Heart left ventricle (tissue), 16 donors: Measurements from ENCODE around the gene EIPR1. TPM values are rescaled to one million over a fixed set of nuclear protein-coding genes. Genes with fewer than 3 reads are reported as not detected.

ENCODE experiments used
- ATAC-seq, 4 donors: fragments of 200-7000 bp; cut with Tn5 transposase; one replicate each; pipeline ENCODE4 v1.9.1; 2020 to 2022; ENCODE audit warnings: moderate library complexity in 4 of 4, mild to moderate bottlenecking in 3 of 4, moderate number of reproducible peaks in 1 of 4
- DNase-seq, 5 donors: peaks; one replicate each; pipeline ENCODE4 v3.0.0-alpha.2; 2020
- H3K27ac ChIP-seq, 12 donors: fragments of 200-600 bp; sonication (generic) in 4 of 12; one replicate each; pipeline versions ENCODE4 v1.5.0 to v1.8.0; 2016 to 2022; ENCODE audit warnings: mild to moderate bottlenecking in 2 of 12
- H3K27me3 ChIP-seq, 9 donors: fragments of 200-600 bp; sonication (generic) in 2 of 9; one replicate each; pipeline versions ENCODE4 v1.5.1 to v1.8.0; 2016 to 2022; ENCODE audit warnings: mild to moderate bottlenecking in 3 of 9
- H3K36me3 ChIP-seq, 9 donors: fragments of 200-600 bp; sonication (generic) in 2 of 9; one replicate each; pipeline versions ENCODE4 v1.5.0 to v1.8.0; 2018 to 2022; ENCODE audit warnings: mild to moderate bottlenecking in 2 of 9
- H3K4me1 ChIP-seq, 12 donors: fragments of 200-600 bp; sonication (generic) in 4 of 12; one replicate each; pipeline versions ENCODE4 v1.5.0 to v1.8.0; 2016 to 2022; ENCODE audit warnings: mild to moderate bottlenecking in 3 of 12
- H3K4me3 ChIP-seq, 12 donors: fragments of 200-600 bp; sonication (generic) in 4 of 12; one replicate each; pipeline versions ENCODE4 v1.5.0 to v1.8.0; 2017 to 2022; ENCODE audit warnings: mild to moderate bottlenecking in 9 of 12, moderate library complexity in 4 of 12
- H3K9me3 ChIP-seq, 12 donors: fragments of 200-600 bp; sonication (generic) in 4 of 12; one replicate each; pipeline versions ENCODE4 v1.5.0 to v1.8.0; 2016 to 2022; ENCODE audit warnings: mild to moderate bottlenecking in 1 of 12
- CTCF ChIP-seq, 12 donors: fragments of 200-600 bp; sonication (generic) in 4 of 12; IDR thresholded peaks; one replicate each; pipeline versions ENCODE4 v1.5.0 to v1.8.0; 2018 to 2022; ENCODE audit warnings: antibody characterized with exemption in 12 of 12, mild to moderate bottlenecking in 5 of 12
- POLR2A ChIP-seq, 2 donors: fragments of 450-650 bp; IDR thresholded peaks; one replicate each; pipeline ENCODE4 v1.6.1; 2017; ENCODE audit warnings: antibody characterized with exemption in 2 of 2, mild to moderate bottlenecking in 2 of 2, moderate library complexity in 2 of 2
- WGBS, 4 donors: extraction: QIAGEN DNeasy Blood & Tissue Kit in 2 of 4; methylation state at CpG; one replicate each; pipeline versions ENCODE4 v1.1.5 to v1.1.7; 2013 to 2018; 5-methylcytosine and 5-hydroxymethylcytosine counted together
- intact Hi-C, 10 donors: fragments of 100-400 bp; cut with DNase I; formaldehyde crosslinking; loops; one replicate each; pipeline versions ENCODE4 v1.11.1 to v1.14.2; 2022
- polyA plus RNA-seq, 2 donors: library from polyadenylated mRNA; stranded (reverse); fragments of 200-250 nt; gene quantifications; one replicate each; pipeline ENCODE4 v1.2.3, GENCODE V29; 2013
- total RNA-seq, 9 donors: library from RNA; depleted of rRNA in 2 of 9; stranded (reverse); fragments of >200 nt in 2 of 9; fragmentation: NEBNext Ultra II Directional in 3 of 9; extraction: Animal tissue kit (Norgen Biotek cat#: 25700) in 3 of 9; gene quantifications; one replicate each; pipeline versions ENCODE4 v1.1.0 to v1.2.4, GENCODE V29; 2016 to 2023
- donor health status: ischemic (EF 13 %, LVEDD 7.1; RV severe dilation, severe dysfunction).
- donor health status: healthy with polysubstance abuse.
- donor health status: DM: no; HTN: yes; CAD: no.
- donor health status: DM: no; HTN: no; CAD: no.
- donor health status: ischemic (EF 25% LVEDD 6.9; RV normal size, moderate dysfunction).
- donor health status: ischemic (EF 25% LVEDD 5.7; RV mildly dilated, moderate dysfunction).
- donor health status: healthy.
- donor health status: DM: yes; HTN: yes; CAD: no.
- donor health status: ischemic (EF 35%, LVEDD 5.7; RV mildly dilated, moderate dysfunction).
- donor health status: nonischemic (EF 11% LVEDD 7.7; RV severe dilation, severe dysfunction).
- donor health status: DM: yes; HTN: yes; CAD: no.
- donor health status: PGD.
- donor health status: ischemic (EF 29% LVEDD 5.4; RV normal size, mild dysfunction).
- donor health status: nonischemic (EF 23%, LVEDD 6.1; RV moderate dilation, normal function).

The EIPR1 gene
- total and polyA plus RNA-seq, 11 donors: 7.9 to 26.1 (median 13.3) TPM

GRCh38 chr2:3424171-3424795 lies 46.7 kb upstream of the EIPR1 start:
- H3K9me3 ChIP-seq: no peaks in the 10 kb centered on the region
- no peak overlapping the region for H3K27ac ChIP-seq
- H3K4me1 ChIP-seq: peaks cover 0 to 14% (median 5%) of the 10 kb centered on the region in 12 donors
- no peaks in the 10 kb centered on the region for H3K27me3 ChIP-seq
- intact Hi-C loops: loop anchor here in 9 of 10 donors (1.0 to 10.0 kb wide), 8 partner anchors 33 to 231 kb away; partner anchors contain the start of gene ALLC (in 5 of the 9)
- H3K4me3 ChIP-seq: no peak overlapping the region
- peaks cover 0 to 95% (median 67%) of the 10 kb centered on the region in 9 donors for H3K36me3 ChIP-seq
- no peak for ATAC-seq
- DNase-seq: no peak
- 88 to 96% (median 94%) methylated on average over 9 of the region's 9 CpGs for WGBS, 4 donors
- TF ChIP-seq POLR2A (IDR thresholded peaks at IDR 0.05) (no peak), CTCF (IDR thresholded peaks at IDR 0.05) (peak in 4 of 12 donors; percentile 2 to 45 (median 32))

- intact Hi-C loops: loop anchor here (1.0 to 10.0 kb wide), 9 partner anchors 34 to 231 kb away; partner anchors contain the start of gene ALLC (in 5 of the 10)
- Histone ChIP-seq H3K4me3 (no peak overlapping the region), H3K27me3 (no peaks in the 10 kb centered on the region), H3K9me3 (no peaks in the 10 kb centered on the region), H3K4me1 (peaks cover 0 to 11% (median 0%) of the 10 kb centered on the region in 12 donors), H3K27ac (no peak overlapping the region), H3K36me3 (peaks cover 0 to 88% (median 69%) of the 10 kb centered on the region in 9 donors)
- TF ChIP-seq POLR2A (IDR thresholded peaks at IDR 0.05): no peak
- peak; percentile 91 to 99 (median 98) for TF ChIP-seq CTCF (IDR thresholded peaks at IDR 0.05)
- ATAC-seq: peak in 3 of 4 donors; percentile 51 to 65 (median 57)
- 68 to 70% (median 69%) methylated on average over 19 of the region's 19 CpGs for WGBS, 4 donors
- peak; percentile 47 to 83 (median 68) for DNase-seq
Observed at GRCh38 chr2:3423492-3424170, 46.0 kb upstream of the EIPR1 start.

- H3K4me3 ChIP-seq: no peak overlapping the region
- H3K4me1 ChIP-seq: peaks cover 0 to 11% (median 0%) of the 10 kb centered on the region in 12 donors
- H3K9me3 ChIP-seq: no peaks in the 10 kb centered on the region
- ATAC-seq (no peak), DNase-seq (no peak)
- H3K36me3 ChIP-seq: peaks cover 0 to 85% (median 63%) of the 10 kb centered on the region in 9 donors
- WGBS, 4 donors: 83 to 91% (median 87%) methylated on average over 16 of the region's 16 CpGs
- H3K27me3 ChIP-seq: no peaks in the 10 kb centered on the region
- intact Hi-C loops: loop anchor here (2.0 to 10.0 kb wide), 6 partner anchors 35 to 233 kb away; partner anchors contain the start of gene ALLC (in 5 of the 10)
- no peak for TF ChIP-seq POLR2A (IDR thresholded peaks at IDR 0.05)
- no peak for TF ChIP-seq CTCF (IDR thresholded peaks at IDR 0.05)
- H3K27ac ChIP-seq: no peak overlapping the region
Observed at GRCh38 chr2:3422161-3422779, 44.7 kb upstream of the EIPR1 start.
